DOHH2 (cell line): ENCODE data around the gene MPPED2.

Source experiments
- H3F3A ChIP-seq: fragments of 200-600 bp; sonication (generic), shearing (Covaris generic); 2 replicates; pipeline ENCODE4 v1.6.0; 2016; ENCODE audit warnings: antibody characterized with exemption, mild to moderate bottlenecking; ENCODE audit not compliant: control insufficient read depth, insufficient read depth
- H3K27ac ChIP-seq: fragments of 200-600 bp; sonication (generic); 2 replicates; pipeline ENCODE4 v1.5.1; 2014; ENCODE audit warnings: low read depth, mild to moderate bottlenecking, low read length, moderate library complexity
- H3K27me3 ChIP-seq: fragments of 200-600 bp; sonication (generic); 2 replicates; pipeline ENCODE4 v1.6.1; 2014; ENCODE audit warnings: mild to moderate bottlenecking, low read length, mixed read lengths; ENCODE audit not compliant: control insufficient read depth
- H3K36me3 ChIP-seq: fragments of 200-600 bp; sonication (generic); 2 replicates; pipeline ENCODE4 v1.6.1; 2014; ENCODE audit warnings: mild to moderate bottlenecking, low read length, moderate library complexity, mixed read lengths; ENCODE audit not compliant: control insufficient read depth
- H3K4me1 ChIP-seq: fragments of 200-600 bp; sonication (generic); 2 replicates; pipeline ENCODE4 v1.6.1; 2014; ENCODE audit warnings: mild to moderate bottlenecking, low read length, mixed read lengths; ENCODE audit not compliant: control insufficient read depth
- H3K4me2 ChIP-seq: fragments of 200-600 bp; sonication (generic); 2 replicates; pipeline ENCODE4 v1.6.0; 2014; ENCODE audit warnings: mild to moderate bottlenecking, low read length, moderate library complexity
- H3K4me3 ChIP-seq: fragments of 200-600 bp; sonication (generic); 2 replicates; pipeline ENCODE4 v1.5.1; 2014; ENCODE audit warnings: mild to moderate bottlenecking, low read length, mixed read lengths
- H3K79me2 ChIP-seq: fragments of 200-600 bp; sonication (generic); 2 replicates; pipeline ENCODE4 v1.6.1; 2014; ENCODE audit warnings: mild to moderate bottlenecking, low read length, mixed read lengths; ENCODE audit not compliant: control insufficient read depth
- H3K9me2 ChIP-seq: fragments of 200-600 bp; sonication (generic); replicated peaks from 2 replicates; pipeline ENCODE4 v1.6.1; 2014; ENCODE audit warnings: mild to moderate bottlenecking, low read length, mixed read lengths; ENCODE audit not compliant: control insufficient read depth
- H3K9me3 ChIP-seq: fragments of 200-600 bp; sonication (generic); 2 replicates; pipeline ENCODE4 v1.6.1; 2014; ENCODE audit warnings: antibody characterized with exemption, low read length, mixed read lengths; ENCODE audit not compliant: control insufficient read depth, insufficient read depth
- H4K20me1 ChIP-seq: fragments of 200-600 bp; sonication (generic); 2 replicates; pipeline ENCODE4 v1.6.0; 2014; ENCODE audit warnings: low read depth, mild to moderate bottlenecking, antibody characterized with exemption, low read length, moderate library complexity; ENCODE audit not compliant: control insufficient read depth, insufficient read depth
- EZH2phosphoT487 ChIP-seq: fragments of 200-600 bp; sonication (generic); IDR thresholded peaks from 2 replicates; pipeline ENCODE4 v1.6.1; 2017; ENCODE audit warnings: borderline replicate concordance, mild to moderate bottlenecking, antibody characterized with exemption, low read length, moderate library complexity, mixed read lengths
- TF ChIP-seq, protein P1 (sequence below): fragments of 200-600 bp; sonication (generic); IDR thresholded peaks from one replicate; pipeline ENCODE4 v1.5.1; 2014; ENCODE audit warnings: antibody characterized with exemption, mild to moderate bottlenecking, low read depth, low read length; ENCODE audit not compliant: poor library complexity, severe bottlenecking

MPPED2 gene

GRCh38 chr11:30511408-30511807, 74.7 kb downstream of the MPPED2 start:
- no peak overlapping the region for H3K4me3 ChIP-seq
- TF ChIP-seq, protein P1, sequence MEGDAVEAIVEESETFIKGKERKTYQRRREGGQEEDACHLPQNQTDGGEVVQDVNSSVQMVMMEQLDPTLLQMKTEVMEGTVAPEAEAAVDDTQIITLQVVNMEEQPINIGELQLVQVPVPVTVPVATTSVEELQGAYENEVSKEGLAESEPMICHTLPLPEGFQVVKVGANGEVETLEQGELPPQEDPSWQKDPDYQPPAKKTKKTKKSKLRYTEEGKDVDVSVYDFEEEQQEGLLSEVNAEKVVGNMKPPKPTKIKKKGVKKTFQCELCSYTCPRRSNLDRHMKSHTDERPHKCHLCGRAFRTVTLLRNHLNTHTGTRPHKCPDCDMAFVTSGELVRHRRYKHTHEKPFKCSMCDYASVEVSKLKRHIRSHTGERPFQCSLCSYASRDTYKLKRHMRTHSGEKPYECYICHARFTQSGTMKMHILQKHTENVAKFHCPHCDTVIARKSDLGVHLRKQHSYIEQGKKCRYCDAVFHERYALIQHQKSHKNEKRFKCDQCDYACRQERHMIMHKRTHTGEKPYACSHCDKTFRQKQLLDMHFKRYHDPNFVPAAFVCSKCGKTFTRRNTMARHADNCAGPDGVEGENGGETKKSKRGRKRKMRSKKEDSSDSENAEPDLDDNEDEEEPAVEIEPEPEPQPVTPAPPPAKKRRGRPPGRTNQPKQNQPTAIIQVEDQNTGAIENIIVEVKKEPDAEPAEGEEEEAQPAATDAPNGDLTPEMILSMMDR: no peak
- TF ChIP-seq EZH2phosphoT487: no peak
- no peaks in the 10 kb centered on the region for H3F3A ChIP-seq
- H3K9me3 ChIP-seq: no peaks in the 10 kb centered on the region
- no peak overlapping the region for H3K4me2 ChIP-seq
- H3K79me2 ChIP-seq: no peaks in the 10 kb centered on the region
- no peaks in the 10 kb centered on the region for H3K36me3 ChIP-seq
- H3K4me1 ChIP-seq: no peaks in the 10 kb centered on the region
- H3K9me2 ChIP-seq: no peaks in the 10 kb centered on the region
- no peaks in the 10 kb centered on the region for H3K27me3 ChIP-seq
- no peaks in the 10 kb centered on the region for H4K20me1 ChIP-seq
- H3K27ac ChIP-seq: no peak overlapping the region

DNA sequence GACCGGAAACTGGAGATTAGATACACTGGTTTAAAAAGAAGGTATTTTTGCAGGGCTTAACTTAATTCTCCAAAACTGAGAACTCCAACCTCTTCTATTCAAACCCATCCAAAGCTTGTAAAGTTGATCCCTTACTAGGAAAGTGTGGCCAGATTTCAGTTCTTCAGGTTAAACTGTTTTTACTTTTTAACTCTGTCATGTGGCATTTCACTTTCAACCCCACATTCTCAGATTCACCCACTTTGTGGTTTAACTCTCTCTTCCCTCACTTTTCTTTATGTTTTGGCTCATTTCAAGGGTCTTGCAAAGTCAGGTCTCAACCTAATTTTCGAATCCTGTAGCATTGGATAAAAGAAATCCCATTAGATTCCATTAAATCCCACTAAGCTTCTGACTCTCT, 75.4 kb downstream of the MPPED2 start:
- Histone ChIP-seq H3K27me3 (no peaks in the 10 kb centered on the region), H3K27ac (no peak overlapping the region), H3K36me3 (no peaks in the 10 kb centered on the region), H3F3A (no peaks in the 10 kb centered on the region), H3K4me3 (no peak overlapping the region), H3K9me3 (no peaks in the 10 kb centered on the region), H3K4me2 (no peak overlapping the region), H3K4me1 (no peaks in the 10 kb centered on the region), H3K9me2 (no peaks in the 10 kb centered on the region), H3K79me2 (no peaks in the 10 kb centered on the region), H4K20me1 (no peaks in the 10 kb centered on the region)
- no peak for TF ChIP-seq EZH2phosphoT487
- TF ChIP-seq, protein P1: no peak

DNA sequence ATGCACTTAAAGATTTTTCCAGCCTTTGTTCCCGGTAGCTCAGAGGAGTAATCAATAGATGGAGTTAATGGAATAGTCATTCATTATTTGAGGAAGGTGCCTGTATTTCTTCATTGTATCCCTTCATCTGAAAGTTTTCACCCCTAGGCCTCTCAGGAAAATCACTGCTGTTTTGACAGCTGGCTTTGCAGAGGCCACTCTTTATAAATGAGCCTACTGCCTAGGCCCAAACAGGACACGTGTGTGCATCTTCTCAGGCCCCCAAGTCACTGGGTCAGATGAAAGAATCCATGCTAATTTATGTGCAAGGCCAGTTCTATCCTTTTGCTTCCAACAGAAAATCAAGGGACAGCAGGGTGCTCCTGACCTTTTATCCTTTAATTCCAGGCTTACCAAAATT, 76.8 kb downstream of the MPPED2 start:
- no peak for TF ChIP-seq EZH2phosphoT487
- TF ChIP-seq, protein P1: no peak
- Histone ChIP-seq H3K4me3 (no peak overlapping the region), H3F3A (no peaks in the 10 kb centered on the region), H3K9me2 (no peaks in the 10 kb centered on the region), H3K9me3 (no peaks in the 10 kb centered on the region), H3K27me3 (no peaks in the 10 kb centered on the region), H3K4me2 (no peak overlapping the region), H3K79me2 (no peaks in the 10 kb centered on the region), H4K20me1 (no peaks in the 10 kb centered on the region), H3K36me3 (no peaks in the 10 kb centered on the region), H3K4me1 (no peaks in the 10 kb centered on the region), H3K27ac (no peak overlapping the region)

DNA sequence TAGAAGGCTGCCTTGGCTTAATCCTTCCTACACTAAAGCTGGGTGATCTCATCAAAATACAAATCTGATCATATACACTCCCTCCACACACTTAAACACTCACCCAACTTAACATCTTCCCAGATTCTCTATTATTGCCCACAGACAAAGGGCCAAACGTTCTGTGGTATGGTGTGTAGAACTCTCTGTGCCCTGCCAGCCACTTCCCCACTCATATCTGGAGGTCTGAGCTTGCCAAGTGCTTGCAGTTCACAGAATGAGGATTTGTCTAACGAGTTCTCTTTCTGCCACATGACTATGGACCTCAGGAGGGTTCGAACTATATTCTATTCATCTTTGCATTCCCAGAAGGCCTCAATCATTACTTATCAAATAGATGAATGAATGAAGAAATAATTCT, 77.6 kb downstream of the MPPED2 start:
- H3K27ac ChIP-seq: no peak overlapping the region
- H3K9me3 ChIP-seq: no peaks in the 10 kb centered on the region
- no peak for TF ChIP-seq EZH2phosphoT487
- TF ChIP-seq, protein P1: no peak
- H3K4me1 ChIP-seq: no peaks in the 10 kb centered on the region
- H3K9me2 ChIP-seq: no peaks in the 10 kb centered on the region
- no peaks in the 10 kb centered on the region for H3K36me3 ChIP-seq
- no peaks in the 10 kb centered on the region for H3K79me2 ChIP-seq
- no peaks in the 10 kb centered on the region for H3K27me3 ChIP-seq
- no peaks in the 10 kb centered on the region for H4K20me1 ChIP-seq
- H3K4me2 ChIP-seq: no peak overlapping the region
- no peak overlapping the region for H3K4me3 ChIP-seq
- H3F3A ChIP-seq: no peaks in the 10 kb centered on the region
